Adrenal gland (tissue), 12 donors: Measurements from ENCODE around the gene SNX8. TPM values are rescaled to one million over a fixed set of nuclear protein-coding genes. Genes with fewer than 3 reads are reported as not detected.

Source experiments
- DNase-seq, 7 donors: peaks; one replicate each; pipeline ENCODE4 v3.0.0-alpha.2; 2019 to 2020
- H3K27ac ChIP-seq, 5 donors: fragments of 200-600 bp; sonication (generic) in 4 of 5; 1 replicate in 3 of 5; 2 replicates in 2 of 5; pipeline versions ENCODE4 v1.5.1 to v1.8.0; 2016 to 2020; ENCODE audit warnings: mild to moderate bottlenecking in 1 of 5
- H3K27me3 ChIP-seq: fragments of 200-600 bp; 2 replicates; pipeline ENCODE4 v1.8.0; 2021
- H3K36me3 ChIP-seq, 2 donors: fragments of 200-600 bp; replicated peaks in 1 of 2; 1 replicate in 1 of 2; 2 replicates in 1 of 2; pipeline versions ENCODE4 v1.5.1 to v1.8.0; 2018 to 2022
- H3K4me1 ChIP-seq, 2 donors: fragments of 200-600 bp; replicated peaks in 1 of 2; 1 replicate in 1 of 2; 2 replicates in 1 of 2; pipeline versions ENCODE4 v1.5.1 to v1.8.0; 2018 to 2021
- H3K4me3 ChIP-seq, 4 donors: fragments of 200-600 bp; sonication (generic) in 3 of 4; one replicate each; pipeline ENCODE4 v1.5.1; 2016 to 2018
- H3K9me3 ChIP-seq, 3 donors: fragments of 200-600 bp; sonication (generic) in 1 of 3; replicated peaks in 1 of 3; 1 replicate in 2 of 3; 2 replicates in 1 of 3; pipeline versions ENCODE4 v1.5.1 to v1.8.0; 2016 to 2021
- CTCF ChIP-seq, 6 experiments: fragments of 450-650 bp in 4 of 6; fragments of 200-600 bp in 2 of 6; sonication (generic) in 1 of 6; IDR thresholded peaks; 1 replicate in 5 of 6; 2 replicates in 1 of 6; pipeline versions ENCODE4 v1.5.1 to v1.8.0; 2016 to 2021; ENCODE audit warnings: antibody characterized with exemption in 6 of 6, mild to moderate bottlenecking in 2 of 6, moderate library complexity in 1 of 6
- POLR2A ChIP-seq, 2 donors: fragments of 450-650 bp; IDR thresholded peaks; one replicate each; pipeline ENCODE4 v1.6.1; 2017; ENCODE audit warnings: antibody characterized with exemption in 2 of 2, mild to moderate bottlenecking in 2 of 2, moderate library complexity in 1 of 2
- WGBS, 4 donors: extraction: QIAGEN DNeasy Blood & Tissue Kit in 2 of 4; methylation state at CpG; one replicate each; pipeline versions ENCODE4 v1.1.5 to v1.1.7; 2013 to 2017; 5-methylcytosine and 5-hydroxymethylcytosine counted together
- intact Hi-C, 2 donors: fragments of 100-400 bp; cut with DNase I; formaldehyde crosslinking; loops; one replicate each; pipeline versions ENCODE4 v1.14.1 to v1.15.0; 2022 to 2023
- polyA plus RNA-seq, 3 donors: library from polyadenylated mRNA; stranded (reverse); fragments of 200-250 nt in 2 of 3; fragments of 350-450 nt in 1 of 3; fragmentation: Illumina TruSeq in 1 of 3; extraction: RNeasy Lipid Tissue Mini Kit (QIAGEN cat#74804) in 1 of 3; gene quantifications; one replicate each; pipeline ENCODE4 v1.2.3, GENCODE V29; 2013 to 2014
- total RNA-seq, 9 donors: library from RNA; depleted of rRNA in 4 of 9; stranded (reverse); fragments of >200 nt in 4 of 9; fragments of 120-200 nt in 1 of 9; fragmentation: NEBNext Ultra II Directional in 1 of 9; extraction: Animal tissue kit (Norgen Biotek cat#: 25700) in 1 of 9; gene quantifications; one replicate each; pipeline versions ENCODE4 v1.1.0 to v1.2.4, GENCODE V29; 2013 to 2023
- donor health status: healthy with polysubstance abuse.
- donor health status: Bipolar disorder and iron deficiency.
- donor health status: DM: yes; HTN: yes; CAD: no.
- donor health status: DM: no; HTN: no; CAD: no.
- donor health status: DM: no; HTN: no; CAD: no.
- donor health status: DM: yes; HTN: yes; CAD: no.

Gene SNX8
- total and polyA plus RNA-seq, 12 donors = 5.3 to 40.5 (median 25.9) TPM

- no peaks in the 10 kb centered on the region for H3K27me3 ChIP-seq
- TF ChIP-seq POLR2A (IDR thresholded peaks at IDR 0.05) (no peak), CTCF (IDR thresholded peaks at IDR 0.05) (no peak)
- no peak overlapping the region for H3K27ac ChIP-seq
- H3K36me3 ChIP-seq = peaks cover 0 to 33% of the 10 kb centered on the region in 2 donors
- no peaks in the 10 kb centered on the region for H3K4me1 ChIP-seq
- intact Hi-C loops = no loop called here
- 95 to 96% (median 96%) methylated on average over 14 of the region's 14 CpGs for WGBS, 4 donors
- no peak for DNase-seq
- no peak overlapping the region for H3K4me3 ChIP-seq
- H3K9me3 ChIP-seq = no peaks in the 10 kb centered on the region
Measured at GRCh38 chr7:2225336-2225735, 88.9 kb downstream of the SNX8 start.

GRCh38 chr7:2224934-2225333 is 89.3 kb downstream of the SNX8 start:
- H3K36me3 ChIP-seq = peaks cover 0 to 33% of the 10 kb centered on the region in 2 donors
- no peak for TF ChIP-seq CTCF (IDR thresholded peaks at IDR 0.05)
- TF ChIP-seq POLR2A (IDR thresholded peaks at IDR 0.05) = no peak
- H3K27me3 ChIP-seq = no peaks in the 10 kb centered on the region
- no peak overlapping the region for H3K27ac ChIP-seq
- no peak for DNase-seq
- H3K9me3 ChIP-seq = no peaks in the 10 kb centered on the region
- WGBS, 4 donors = 79 to 90% (median 85%) methylated on average over 2 to 4 of the region's 4 CpGs
- intact Hi-C loops = no loop called here
- H3K4me3 ChIP-seq = no peak overlapping the region
- H3K4me1 ChIP-seq = no peaks in the 10 kb centered on the region

GRCh38 chr7:2224491-2224928 is 89.7 kb downstream of the SNX8 start:
- H3K4me3 ChIP-seq = no peak overlapping the region
- TF ChIP-seq CTCF (IDR thresholded peaks at IDR 0.05) (no peak), POLR2A (IDR thresholded peaks at IDR 0.05) (no peak)
- H3K9me3 ChIP-seq = no peaks in the 10 kb centered on the region
- no peaks in the 10 kb centered on the region for H3K4me1 ChIP-seq
- H3K27ac ChIP-seq = no peak overlapping the region
- no peaks in the 10 kb centered on the region for H3K27me3 ChIP-seq
- DNase-seq = no peak
- H3K36me3 ChIP-seq = peaks cover 0 to 33% of the 10 kb centered on the region in 2 donors
- 81 to 100% (median 92%) methylated on average over 5 to 13 of the region's 13 CpGs for WGBS, 4 donors
- intact Hi-C loops = no loop called here

- Histone ChIP-seq H3K36me3 (peaks cover 0 to 39% of the 10 kb centered on the region in 2 donors), H3K9me3 (no peaks in the 10 kb centered on the region), H3K4me3 (no peak overlapping the region), H3K27me3 (no peaks in the 10 kb centered on the region), H3K4me1 (no peaks in the 10 kb centered on the region), H3K27ac (no peak overlapping the region)
- 90 to 95% (median 94%) methylated on average over 8 to 17 of the region's 17 CpGs; no CpG with 5 or more reads in 1 of the 4 donors for WGBS, 4 donors
- no peak for DNase-seq
- intact Hi-C loops = no loop called here
- TF ChIP-seq POLR2A (IDR thresholded peaks at IDR 0.05) = no peak
- no peak for TF ChIP-seq CTCF (IDR thresholded peaks at IDR 0.05)
Measured at GRCh38 chr7:2223321-2223720, 90.9 kb downstream of the SNX8 start.
